Esophagus squamous epithelium (tissue), 4 donors: ENCODE data around the gene PEX14.

Source experiments
- CTCF ChIP-seq, 6 experiments: fragments of 450-650 bp in 4 of 6; fragments of 200-600 bp in 2 of 6; sonication (generic) in 2 of 6; IDR thresholded peaks; one replicate each; pipeline ENCODE4 v1.5.1; 2016 to 2019; ENCODE audit warnings: antibody characterized with exemption in 6 of 6, mild to moderate bottlenecking in 4 of 6, moderate library complexity in 4 of 6
- POLR2A ChIP-seq, 4 donors: fragments of 450-650 bp; IDR thresholded peaks; one replicate each; pipeline ENCODE4 v1.6.1; 2017; ENCODE audit warnings: antibody characterized with exemption in 4 of 4, mild to moderate bottlenecking in 4 of 4, moderate library complexity in 3 of 4

- TF ChIP-seq CTCF (IDR thresholded peaks at IDR 0.05) (no peak), POLR2A (IDR thresholded peaks at IDR 0.05) (no peak)
These were observed 130.2 kb downstream of the PEX14 start for GRCh38 chr1:10604966-10605365.
